IPS-18a (cell line): ENCODE measurements around the gene UBQLN3.

Experiments used
- H3K27ac ChIP-seq: one replicate; pipeline ENCODE4 v1.5.1; 2013; ENCODE audit warnings: low read length
- H3K27me3 ChIP-seq: one replicate; pipeline ENCODE4 v1.6.1; 2013; ENCODE audit warnings: mild to moderate bottlenecking, low read length; ENCODE audit not compliant: control insufficient read depth, insufficient read depth
- H3K36me3 ChIP-seq: one replicate; pipeline ENCODE4 v1.6.1; 2013; ENCODE audit warnings: low read depth, low read length; ENCODE audit not compliant: control insufficient read depth
- H3K4me1 ChIP-seq: one replicate; pipeline ENCODE4 v1.6.1; 2013; ENCODE audit warnings: low read depth, low read length; ENCODE audit not compliant: control insufficient read depth
- H3K4me3 ChIP-seq: one replicate; pipeline ENCODE4 v1.5.1; 2013; ENCODE audit warnings: low read length
- H3K9ac ChIP-seq: one replicate; pipeline ENCODE4 v1.6.1; 2013; ENCODE audit warnings: mild to moderate bottlenecking, low read length, moderate library complexity
- H3K9me3 ChIP-seq: one replicate; pipeline ENCODE4 v1.6.1; 2013; ENCODE audit warnings: low read depth, low read length; ENCODE audit not compliant: control insufficient read depth

The UBQLN3 gene

DNA sequence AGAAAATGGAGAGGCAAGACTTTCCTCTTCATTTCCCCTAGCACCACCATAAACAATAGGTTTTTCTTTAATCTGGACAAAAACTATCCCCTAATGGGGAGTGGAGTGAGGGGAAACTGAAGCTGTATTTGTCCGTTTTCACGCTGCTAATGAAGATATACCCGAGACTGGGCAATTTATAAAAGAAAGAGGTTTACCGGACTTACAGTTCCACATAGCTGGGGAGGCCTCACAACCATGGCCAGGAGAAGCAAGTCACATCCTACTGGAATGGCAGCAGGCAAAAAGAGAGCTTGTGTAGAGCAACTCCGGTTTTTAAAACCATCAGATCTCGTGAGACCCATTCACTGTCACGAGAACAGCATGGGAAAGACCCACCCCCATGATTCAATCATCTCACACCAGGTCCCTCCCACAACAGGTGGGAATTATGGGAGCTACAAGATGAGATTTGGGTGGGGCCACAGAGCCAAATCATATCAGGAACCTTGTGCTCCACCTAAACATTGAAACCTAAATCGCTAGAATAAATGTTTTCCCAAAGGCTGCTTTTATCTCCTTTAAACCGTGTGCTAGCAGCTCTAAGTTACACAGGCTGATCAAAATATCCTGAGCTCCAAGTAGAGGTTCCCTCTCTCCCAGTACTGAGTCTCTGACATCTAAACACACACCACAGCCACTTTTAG lies 4.3 kb downstream of the UBQLN3 start:
- H3K9me3 ChIP-seq: no peaks in the 10 kb centered on the region
- H3K9ac ChIP-seq: no peak overlapping the region
- H3K27ac ChIP-seq: no peak overlapping the region
- H3K4me3 ChIP-seq: no peak overlapping the region
- no peaks in the 10 kb centered on the region for H3K4me1 ChIP-seq
- no peaks in the 10 kb centered on the region for H3K27me3 ChIP-seq
- H3K36me3 ChIP-seq: no peaks in the 10 kb centered on the region

DNA sequence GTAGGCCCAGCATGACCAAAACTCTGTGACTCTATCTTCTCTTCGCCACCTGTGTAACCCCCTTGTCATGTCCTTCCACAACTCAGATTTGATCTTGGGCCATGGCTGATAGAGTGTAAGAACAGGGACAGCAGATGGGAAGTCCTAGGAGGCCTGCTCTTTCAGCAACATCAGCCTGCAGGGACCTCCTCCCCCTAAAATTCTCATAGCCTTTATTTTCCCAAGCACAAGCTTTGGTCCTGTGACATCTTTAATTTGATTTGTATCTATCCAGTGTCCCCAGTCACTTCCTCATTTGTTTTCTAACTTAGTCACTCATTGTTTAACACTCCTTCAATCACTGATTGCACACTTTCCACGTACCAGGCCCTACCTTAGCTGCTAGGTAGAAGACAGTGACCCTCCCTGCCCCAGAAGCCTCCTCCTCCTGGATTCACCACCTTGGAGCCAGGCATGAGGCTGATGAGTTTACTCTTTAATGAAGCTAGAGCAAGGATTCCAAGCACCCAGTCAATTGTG lies 5.3 kb downstream of the UBQLN3 start:
- Histone ChIP-seq H3K27ac (no peak overlapping the region), H3K4me3 (no peak overlapping the region)

DNA sequence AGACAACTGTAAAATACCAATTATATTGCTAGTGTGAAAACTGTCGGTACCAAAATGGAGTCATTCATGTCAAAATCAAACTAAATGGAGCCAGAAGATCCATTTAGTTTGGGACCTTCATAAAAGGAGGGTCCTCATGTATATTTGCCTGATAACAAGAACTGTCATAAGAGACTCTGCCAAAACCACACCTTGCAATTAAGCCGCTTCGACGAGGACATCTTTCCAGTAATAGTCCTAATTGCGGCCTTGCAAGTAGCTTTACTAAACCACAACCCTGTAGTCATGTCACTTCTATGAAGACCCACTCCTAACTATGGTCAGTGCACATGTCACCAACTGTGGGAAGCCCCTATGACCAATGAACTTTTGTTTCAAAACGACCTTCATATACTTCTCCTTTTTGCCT lies 9.4 kb downstream of the UBQLN3 start:
- H3K27ac ChIP-seq: no peak overlapping the region
- no peaks in the 10 kb centered on the region for H3K27me3 ChIP-seq
- no peaks in the 10 kb centered on the region for H3K4me1 ChIP-seq
- H3K4me3 ChIP-seq: no peak overlapping the region
- H3K9ac ChIP-seq: no peak overlapping the region
- H3K9me3 ChIP-seq: no peaks in the 10 kb centered on the region
- no peaks in the 10 kb centered on the region for H3K36me3 ChIP-seq

More for the DNA sequence above, 5.3 kb downstream of the UBQLN3 start:
- Histone ChIP-seq H3K27me3 (no peaks in the 10 kb centered on the region), H3K9me3 (no peaks in the 10 kb centered on the region), H3K4me1 (no peaks in the 10 kb centered on the region), H3K36me3 (no peaks in the 10 kb centered on the region), H3K9ac (no peak overlapping the region)

DNA sequence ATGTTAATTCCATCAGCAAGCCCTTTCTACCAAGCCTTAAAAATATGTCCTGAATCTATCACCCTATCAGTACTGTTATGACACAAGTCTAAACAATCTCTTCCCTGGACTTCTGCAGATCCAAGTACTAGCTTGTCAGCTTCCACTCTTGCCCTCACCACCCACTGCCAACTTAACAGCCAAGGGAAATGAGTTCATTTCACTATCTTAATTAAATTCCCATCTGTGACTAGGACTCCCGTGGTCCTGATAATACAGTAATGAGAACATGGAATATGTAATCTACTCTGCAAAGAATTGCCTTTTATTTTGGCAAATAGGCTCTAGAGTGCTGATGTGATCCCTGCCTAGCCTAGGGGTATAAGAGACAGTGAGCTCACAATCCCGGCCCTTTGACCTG lies 10.1 kb downstream of the UBQLN3 start:
- no peaks in the 10 kb centered on the region for H3K27me3 ChIP-seq
- H3K27ac ChIP-seq: no peak overlapping the region
- H3K4me3 ChIP-seq: no peak overlapping the region

DNA sequence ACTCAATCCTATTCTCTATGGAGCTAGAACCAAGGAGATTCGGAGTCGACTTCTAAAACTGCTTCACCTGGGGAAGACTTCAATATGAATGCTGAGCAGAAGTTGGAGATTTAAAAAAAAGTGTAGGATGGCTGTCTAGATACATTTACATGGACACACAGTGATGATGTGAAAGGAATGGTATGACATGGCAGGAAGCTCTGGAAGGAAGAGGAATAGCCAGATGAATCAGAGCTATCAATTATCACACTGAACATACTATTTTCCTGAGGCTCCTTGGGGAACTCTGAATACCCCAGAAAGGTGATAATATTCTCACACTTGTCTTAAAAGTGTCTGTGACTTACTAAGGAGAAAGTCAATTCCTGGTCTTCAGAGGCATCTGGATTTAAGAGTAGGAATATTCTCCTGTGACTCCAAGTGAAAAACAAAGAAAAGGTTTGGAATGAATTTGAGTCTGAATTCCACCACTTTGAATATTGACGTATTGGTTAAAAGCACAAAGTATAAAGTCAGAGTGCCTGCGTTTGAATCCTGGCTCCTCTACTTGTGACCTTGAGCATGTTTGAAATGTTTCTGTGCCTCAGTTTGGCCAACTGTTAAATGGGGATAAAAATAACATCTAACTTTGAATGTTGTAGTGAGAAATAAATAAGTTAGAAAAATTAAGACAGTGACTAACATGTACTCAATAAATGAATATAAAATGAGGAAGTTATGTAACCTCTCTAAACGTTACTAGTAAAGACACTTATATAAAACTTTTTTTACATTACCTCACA lies 20.0 kb downstream of the UBQLN3 start:
- Histone ChIP-seq H3K27me3 (no peaks in the 10 kb centered on the region), H3K9ac (no peak overlapping the region), H3K36me3 (no peaks in the 10 kb centered on the region), H3K4me1 (no peaks in the 10 kb centered on the region), H3K4me3 (no peak overlapping the region), H3K27ac (no peak overlapping the region), H3K9me3 (no peaks in the 10 kb centered on the region)

More for the DNA sequence above, 10.1 kb downstream of the UBQLN3 start:
- Histone ChIP-seq H3K9ac (no peak overlapping the region), H3K4me1 (no peaks in the 10 kb centered on the region), H3K9me3 (no peaks in the 10 kb centered on the region), H3K36me3 (no peaks in the 10 kb centered on the region)

DNA sequence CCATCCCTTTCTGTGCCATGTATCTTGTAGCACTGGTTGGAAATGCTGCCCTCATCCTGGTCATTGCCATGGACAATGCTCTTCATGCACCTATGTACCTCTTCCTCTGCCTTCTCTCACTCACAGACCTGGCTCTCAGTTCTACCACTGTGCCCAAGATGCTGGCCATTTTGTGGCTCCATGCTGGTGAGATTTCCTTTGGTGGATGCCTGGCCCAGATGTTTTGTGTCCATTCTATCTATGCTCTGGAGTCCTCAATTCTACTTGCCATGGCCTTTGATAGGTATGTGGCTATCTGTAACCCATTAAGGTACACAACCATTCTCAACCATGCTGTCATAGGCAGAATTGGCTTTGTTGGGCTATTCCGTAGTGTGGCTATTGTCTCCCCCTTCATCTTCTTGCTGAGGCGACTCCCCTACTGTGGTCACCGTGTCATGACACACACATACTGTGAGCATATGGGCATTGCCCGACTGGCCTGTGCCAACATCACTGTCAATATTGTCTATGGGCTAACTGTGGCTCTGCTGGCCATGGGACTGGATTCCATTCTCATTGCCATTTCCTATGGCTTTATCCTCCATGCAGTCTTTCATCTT lies 20.9 kb downstream of the UBQLN3 start:
- no peak overlapping the region for H3K4me3 ChIP-seq
- H3K36me3 ChIP-seq: no peaks in the 10 kb centered on the region
- H3K9ac ChIP-seq: no peak overlapping the region
- no peaks in the 10 kb centered on the region for H3K27me3 ChIP-seq
- H3K4me1 ChIP-seq: no peaks in the 10 kb centered on the region
- no peak overlapping the region for H3K27ac ChIP-seq
- H3K9me3 ChIP-seq: no peaks in the 10 kb centered on the region

DNA sequence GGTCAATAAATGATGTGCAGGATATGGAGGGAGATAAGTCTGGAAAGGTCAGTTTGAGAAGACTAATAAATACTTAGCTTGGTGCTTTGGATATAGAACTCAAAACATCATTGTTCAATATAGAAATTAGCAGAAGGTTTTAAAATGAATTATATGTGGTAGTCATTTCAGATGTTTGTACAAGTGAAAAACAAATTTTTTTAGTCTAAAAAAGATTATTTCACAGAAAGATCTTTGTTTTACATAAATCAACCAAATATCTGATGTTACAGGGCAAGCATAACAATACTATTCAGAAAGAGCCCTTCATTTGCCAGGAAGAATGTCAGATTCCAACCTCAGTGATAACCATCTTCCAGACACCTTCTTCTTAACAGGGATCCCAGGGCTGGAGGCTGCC lies 21.4 kb downstream of the UBQLN3 start, which contains the start of gene OR52D1:
Gene OR52D1, plus strand, starts transcription at position 301 of the 400 bp plus-strand sequence. Its CDS starts 22 bp downstream, at position 323.
- Histone ChIP-seq H3K4me1 (no peaks in the 10 kb centered on the region), H3K4me3 (no peak within 1 kb of the TSS), H3K9me3 (no peaks in the 10 kb centered on the region), H3K36me3 (no peaks in the 10 kb centered on the region), H3K27ac (no peak within 1 kb of the TSS), H3K27me3 (no peaks in the 10 kb centered on the region), H3K9ac (no peak within 1 kb of the TSS)

DNA sequence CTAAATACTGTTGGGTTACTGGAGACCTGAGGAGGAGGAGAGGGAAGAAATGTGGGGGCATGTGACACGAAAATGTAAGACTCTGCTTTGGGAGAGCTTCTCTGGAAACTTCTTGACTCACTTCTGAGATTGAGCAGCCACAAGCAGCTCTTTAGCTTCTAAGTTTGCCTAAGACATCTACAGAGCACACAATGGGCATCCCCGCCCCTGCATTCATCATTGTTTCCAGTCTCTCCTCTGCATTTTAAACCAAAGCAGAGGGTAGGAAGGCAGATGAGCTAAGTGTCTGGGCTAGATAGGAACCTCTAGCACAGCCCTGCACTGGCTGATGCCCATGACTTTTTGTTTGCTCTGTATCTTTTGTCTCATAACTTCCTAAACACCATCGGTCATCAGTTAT lies 23.3 kb downstream of the UBQLN3 start:
- H3K4me3 ChIP-seq: no peak overlapping the region
- no peaks in the 10 kb centered on the region for H3K9me3 ChIP-seq
- no peaks in the 10 kb centered on the region for H3K27me3 ChIP-seq
- H3K36me3 ChIP-seq: no peaks in the 10 kb centered on the region
- no peak overlapping the region for H3K9ac ChIP-seq
- H3K4me1 ChIP-seq: no peaks in the 10 kb centered on the region
- no peak overlapping the region for H3K27ac ChIP-seq

DNA sequence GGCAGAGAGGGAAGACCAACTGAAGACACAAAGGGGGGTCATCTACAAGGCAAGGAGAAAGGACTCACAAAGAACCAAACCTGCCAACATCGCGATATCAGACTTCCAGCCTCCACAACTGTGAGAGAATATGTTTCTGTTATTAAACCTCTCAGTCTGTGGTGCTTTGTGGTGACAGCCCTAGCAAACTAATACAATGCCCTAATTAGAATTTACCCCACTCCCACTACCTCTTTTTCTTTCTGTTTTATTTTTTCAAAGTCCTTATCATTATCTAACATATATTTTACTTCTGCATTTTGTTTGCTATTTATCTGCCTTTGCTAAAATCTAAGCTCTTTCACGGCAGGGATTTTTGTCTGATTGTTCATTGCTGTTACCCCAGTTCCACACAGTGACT lies 23.8 kb downstream of the UBQLN3 start:
- Histone ChIP-seq H3K27me3 (no peaks in the 10 kb centered on the region), H3K36me3 (no peaks in the 10 kb centered on the region), H3K27ac (no peak overlapping the region), H3K9me3 (no peaks in the 10 kb centered on the region), H3K4me1 (no peaks in the 10 kb centered on the region), H3K9ac (no peak overlapping the region), H3K4me3 (no peak overlapping the region)

DNA sequence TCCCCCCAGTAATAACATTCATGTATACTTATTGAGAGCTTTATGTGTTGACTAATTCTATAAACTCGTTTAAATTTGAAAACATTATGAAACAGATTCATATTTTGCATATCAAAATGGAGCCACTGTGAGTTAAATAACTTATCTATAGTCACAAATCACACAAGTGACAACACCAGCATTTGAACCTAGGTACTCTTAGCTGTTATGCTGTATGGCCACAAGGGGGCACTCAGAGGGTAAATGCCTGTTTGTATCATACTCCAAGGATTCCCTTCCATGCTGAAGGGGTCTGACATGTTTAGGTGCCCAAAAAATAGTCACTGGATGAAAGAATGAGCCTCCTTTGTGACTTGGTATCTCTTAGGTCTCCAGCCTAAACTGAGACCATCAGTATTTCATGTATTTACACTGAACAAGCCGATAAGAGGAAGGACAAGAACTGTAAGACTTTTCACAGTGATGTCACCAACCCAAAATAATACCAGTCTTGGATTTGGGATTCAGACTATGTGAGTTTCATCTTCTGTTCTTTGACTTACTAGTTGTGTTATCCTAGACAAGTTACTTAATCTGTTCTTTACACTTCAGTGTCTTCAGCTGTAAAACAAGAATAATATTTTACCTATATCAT lies 33.5 kb downstream of the UBQLN3 start:
- no peak overlapping the region for H3K9ac ChIP-seq
- no peaks in the 10 kb centered on the region for H3K9me3 ChIP-seq

DNA sequence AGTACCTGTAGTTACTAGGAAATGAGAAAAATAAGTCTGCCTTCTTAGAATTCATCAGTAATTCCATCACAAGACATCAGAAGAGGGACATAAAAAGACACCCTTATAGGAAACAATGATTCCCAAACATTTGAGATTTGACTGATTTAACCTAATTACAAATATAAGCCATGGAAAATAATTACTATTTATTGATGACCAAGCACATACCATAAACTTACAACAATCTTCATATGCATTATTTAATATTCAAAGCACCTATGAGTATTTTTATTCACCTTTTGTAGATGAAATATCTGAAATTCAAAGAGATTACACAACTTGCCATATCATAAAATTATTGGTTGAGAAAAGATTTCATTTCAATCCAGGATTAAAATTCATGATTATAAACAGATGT lies 35.8 kb downstream of the UBQLN3 start:
- no peaks in the 10 kb centered on the region for H3K9me3 ChIP-seq
- no peaks in the 10 kb centered on the region for H3K36me3 ChIP-seq
- no peak overlapping the region for H3K4me3 ChIP-seq
- no peak overlapping the region for H3K9ac ChIP-seq
- H3K27me3 ChIP-seq: no peaks in the 10 kb centered on the region
- no peak overlapping the region for H3K27ac ChIP-seq
- H3K4me1 ChIP-seq: no peaks in the 10 kb centered on the region

More for the DNA sequence above, 33.5 kb downstream of the UBQLN3 start:
- Histone ChIP-seq H3K4me1 (no peaks in the 10 kb centered on the region), H3K27me3 (no peaks in the 10 kb centered on the region), H3K36me3 (no peaks in the 10 kb centered on the region), H3K27ac (no peak overlapping the region), H3K4me3 (no peak overlapping the region)
